Measurements from ENCODE around the gene LRRC1.
A peak's percentile ranks its signal among the peaks of the same experiment; 100 is the strongest.

Gene LRRC1

GRCh38 chr6:53951383-53951782 is 156.6 kb downstream of the LRRC1 start (continued):
- no peak for TF ChIP-seq CSRNP3 (CRISPR knock-in tag; IDR thresholded peaks at IDR 0.05)
- TF ChIP-seq POU6F1 (CRISPR knock-in tag; IDR thresholded peaks at IDR 0.05; ENCODE audit: borderline replicate concordance, low read depth), result no peak
- TF ChIP-seq ISL1 (CRISPR knock-in tag; IDR thresholded peaks at IDR 0.05), result no peak
- no peak for TF ChIP-seq BACH2 (CRISPR knock-in tag; IDR thresholded peaks at IDR 0.05; ENCODE audit: borderline replicate concordance)
- TF ChIP-seq ZNF8 (CRISPR knock-in tag; IDR thresholded peaks at IDR 0.05), result no peak
- no peak for TF ChIP-seq PPARA (CRISPR knock-in tag; IDR thresholded peaks at IDR 0.05; ENCODE audit: borderline replicate concordance)

GRCh38 chr6:53956068-53956711 is 161.4 kb downstream of the LRRC1 start:
- TF ChIP-seq BACH2 (CRISPR knock-in tag; IDR thresholded peaks at IDR 0.05; ENCODE audit: borderline replicate concordance), result no peak
- TF ChIP-seq ZFP30 (CRISPR knock-in tag; IDR thresholded peaks at IDR 0.05), result no peak
- no peak for TF ChIP-seq PATZ1 (CRISPR knock-in tag; IDR thresholded peaks at IDR 0.05; ENCODE audit: borderline replicate concordance)
- TF ChIP-seq ZNF8 (CRISPR knock-in tag; IDR thresholded peaks at IDR 0.05), result no peak
- TF ChIP-seq ZNF70 (CRISPR knock-in tag; IDR thresholded peaks at IDR 0.05), result no peak
- TF ChIP-seq ISL1 (CRISPR knock-in tag; IDR thresholded peaks at IDR 0.05), result no peak
- TF ChIP-seq CSRNP3 (CRISPR knock-in tag; IDR thresholded peaks at IDR 0.05), result no peak
- TF ChIP-seq CSDC2 (CRISPR knock-in tag; IDR thresholded peaks at IDR 0.05), result no peak
- peak; percentile 61 for ATAC-seq

DNA sequence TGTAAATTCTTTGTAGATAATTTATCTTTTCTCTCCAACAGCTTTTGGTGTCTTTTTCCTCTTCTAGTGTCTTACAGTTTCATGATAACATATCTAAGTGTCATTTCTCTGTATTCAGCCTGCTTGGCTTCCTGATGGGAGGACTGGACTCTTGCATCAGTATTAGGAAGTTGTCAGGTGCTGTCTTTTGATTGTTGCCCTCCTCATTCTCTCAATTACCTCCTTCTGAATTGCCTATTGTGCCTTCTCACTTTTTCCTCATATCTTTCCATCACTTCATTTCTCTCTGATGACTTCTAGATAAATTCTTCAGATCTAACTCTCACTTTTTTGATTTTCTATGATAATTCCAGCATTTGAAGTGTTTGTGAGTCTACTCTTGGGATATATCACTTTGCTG is 162.0 kb downstream of the LRRC1 start:
- ATAC-seq, result no peak
- no peak for TF ChIP-seq BACH2 (CRISPR knock-in tag; IDR thresholded peaks at IDR 0.05; ENCODE audit: borderline replicate concordance)
- TF ChIP-seq RARB (CRISPR knock-in tag; IDR thresholded peaks at IDR 0.05), result no peak
- TF ChIP-seq ZFP3 (CRISPR knock-in tag; IDR thresholded peaks at IDR 0.05), result no peak

- ATAC-seq, result no peak
Measured at GRCh38 chr6:53959717-53960116, 164.9 kb downstream of the LRRC1 start.

DNA sequence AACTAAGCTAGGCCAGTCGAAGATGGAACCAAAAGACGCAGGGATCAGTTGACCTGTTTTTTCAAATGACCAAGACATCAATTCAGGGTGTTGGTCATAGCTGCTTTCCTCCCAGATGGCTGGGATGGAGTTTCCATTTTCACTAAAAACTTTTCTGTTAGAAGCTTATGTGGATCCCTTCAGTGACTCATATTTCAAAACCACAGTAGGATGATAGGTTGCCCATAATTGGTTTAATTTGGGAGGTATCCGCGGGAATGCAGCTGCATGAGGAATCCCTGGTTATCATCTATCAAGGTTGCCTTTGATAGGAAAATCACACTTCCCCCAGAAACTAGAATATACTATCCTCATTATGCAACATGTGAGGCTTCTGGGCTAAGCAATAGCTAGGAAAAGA is 165.5 kb downstream of the LRRC1 start:
- no peak for TF ChIP-seq CSDC2 (CRISPR knock-in tag; IDR thresholded peaks at IDR 0.05)
- no peak for TF ChIP-seq ISL1 (CRISPR knock-in tag; IDR thresholded peaks at IDR 0.05)
- TF ChIP-seq, protein P1, sequence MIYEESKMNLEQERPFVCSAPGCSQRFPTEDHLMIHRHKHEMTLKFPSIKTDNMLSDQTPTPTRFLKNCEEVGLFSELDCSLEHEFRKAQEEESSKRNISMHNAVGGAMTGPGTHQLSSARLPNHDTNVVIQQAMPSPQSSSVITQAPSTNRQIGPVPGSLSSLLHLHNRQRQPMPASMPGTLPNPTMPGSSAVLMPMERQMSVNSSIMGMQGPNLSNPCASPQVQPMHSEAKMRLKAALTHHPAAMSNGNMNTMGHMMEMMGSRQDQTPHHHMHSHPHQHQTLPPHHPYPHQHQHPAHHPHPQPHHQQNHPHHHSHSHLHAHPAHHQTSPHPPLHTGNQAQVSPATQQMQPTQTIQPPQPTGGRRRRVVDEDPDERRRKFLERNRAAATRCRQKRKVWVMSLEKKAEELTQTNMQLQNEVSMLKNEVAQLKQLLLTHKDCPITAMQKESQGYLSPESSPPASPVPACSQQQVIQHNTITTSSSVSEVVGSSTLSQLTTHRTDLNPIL (CRISPR knock-in tag; IDR thresholded peaks at IDR 0.05; ENCODE audit: low read depth), result no peak
- no peak for TF ChIP-seq ZNF565 (CRISPR knock-in tag; conservative IDR thresholded peaks at IDR 0.05; ENCODE audit: low read depth)
- no peak for TF ChIP-seq ZNF8 (CRISPR knock-in tag; IDR thresholded peaks at IDR 0.05)
- TF ChIP-seq TCF4 (CRISPR knock-in tag; IDR thresholded peaks at IDR 0.05; ENCODE audit: borderline replicate concordance), result no peak
- TF ChIP-seq ARNTL (CRISPR knock-in tag; IDR thresholded peaks at IDR 0.05; ENCODE audit: borderline replicate concordance, low read depth), result no peak
- TF ChIP-seq SNAI2 (CRISPR knock-in tag; IDR thresholded peaks at IDR 0.05), result no peak
- ATAC-seq, result no peak

More at GRCh38 chr6:53959717-53960116, 164.9 kb downstream of the LRRC1 start:
- TF ChIP-seq ZFP30 (CRISPR knock-in tag; IDR thresholded peaks at IDR 0.05) (no peak), CSDC2 (CRISPR knock-in tag; IDR thresholded peaks at IDR 0.05) (no peak), ESRRG (CRISPR knock-in tag; IDR thresholded peaks at IDR 0.05) (no peak), RARB (CRISPR knock-in tag; IDR thresholded peaks at IDR 0.05) (no peak), POU6F1 (CRISPR knock-in tag; IDR thresholded peaks at IDR 0.05; ENCODE audit: borderline replicate concordance, low read depth) (no peak), OSR1 (CRISPR knock-in tag; IDR thresholded peaks at IDR 0.05) (no peak), BACH2 (CRISPR knock-in tag; IDR thresholded peaks at IDR 0.05; ENCODE audit: borderline replicate concordance) (no peak)
